ENCODE results near the gene ECHS1.

Gene ECHS1

GRCh38 chr10:133359554-133359971 lies 13.6 kb downstream of the ECHS1 start (continued):
- TF ChIP-seq ATF2 (tag by site-specific recombination; IDR thresholded peaks at IDR 0.05; ENCODE audit: low read depth), result no peak
- TF ChIP-seq ZBTB20 (tag by site-specific recombination; IDR thresholded peaks at IDR 0.05), result peak; percentile 67
- peak; percentile 27; the same call in 1 of the 2 replicates for TF ChIP-seq ZNF561 (tag by site-specific recombination; IDR thresholded peaks at IDR 0.05; ENCODE audit: borderline replicate concordance)
- TF ChIP-seq ZNF585B (tag by site-specific recombination; IDR thresholded peaks at IDR 0.05), result no peak
- peak; percentile 71; the same call in 1 of the 2 replicates for TF ChIP-seq ZNF660 (tag by site-specific recombination; IDR thresholded peaks at IDR 0.05)
- no peak for TF ChIP-seq ZNF146 (tag by site-specific recombination; IDR thresholded peaks at IDR 0.05)

GRCh38 chr10:133358925-133359310 lies 14.2 kb downstream of the ECHS1 start:
- H3K4me3 ChIP-seq (ENCODE audit: low read depth, low read length), result no peak overlapping the region
- TF ChIP-seq KLF9 (tag by site-specific recombination; IDR thresholded peaks at IDR 0.05; ENCODE audit: low read depth) (no peak), ZNF837 (tag by site-specific recombination; IDR thresholded peaks at IDR 0.05) (no peak), ZNF280C (tag by site-specific recombination; IDR thresholded peaks at IDR 0.05) (no peak), ZNF23 (tag by site-specific recombination; IDR thresholded peaks at IDR 0.05; ENCODE audit: borderline replicate concordance) (no peak)
- H3K27ac ChIP-seq (ENCODE audit: extremely low read depth, low read depth, low read length), result no peak overlapping the region
- ChIA-PET CTCF (interaction anchor here (1.0 to 1.2 kb wide), 2 partner anchors 13 to 29 kb away, joined by 3 to 6 read pairs; no protein-coding TSS in a partner anchor), POLR2A (interaction anchor here (1.4 kb wide), 1 partner anchor 14 kb away, joined by 6 read pairs; the partner anchor contains the start of gene ECHS1)
- H3K4me1 ChIP-seq (ENCODE audit: control insufficient read depth, insufficient read depth, low read length), result peaks cover 4% of the 10 kb centered on the region; the same call in 1 of the 2 replicates
- H3K36me3 ChIP-seq (ENCODE audit: control insufficient read depth in 2 of 2, insufficient read depth in 1 of 2, low read length in 2 of 2), result peaks cover 0 to 18% of the 10 kb centered on the region in 2 experiments; a peak in 2 of 3 replicates
- H3K9me3 ChIP-seq (ENCODE audit: control insufficient read depth, insufficient read depth, low read depth, low read length), result no peaks in the 10 kb centered on the region

GRCh38 chr10:133358162-133358924 lies 14.8 kb downstream of the ECHS1 start:
- Histone ChIP-seq H3K36me3 (ENCODE audit: control insufficient read depth in 2 of 2, insufficient read depth in 1 of 2, low read length in 2 of 2) (peaks cover 0 to 18% of the 10 kb centered on the region in 2 experiments; a peak in 2 of 3 replicates), H3K9me3 (ENCODE audit: control insufficient read depth, insufficient read depth, low read depth, low read length) (no peaks in the 10 kb centered on the region), H3K4me1 (ENCODE audit: control insufficient read depth, insufficient read depth, low read length) (peaks cover 4% of the 10 kb centered on the region; the same call in 1 of the 2 replicates), H3K4me3 (ENCODE audit: low read depth, low read length) (no peak overlapping the region), H3K27ac (ENCODE audit: extremely low read depth, low read depth, low read length) (no peak overlapping the region)
- ChIA-PET POLR2A (interaction anchor here (1.4 kb wide), 1 partner anchor 15 kb away, joined by 6 read pairs; the partner anchor contains the start of gene ECHS1), CTCF (interaction anchor here (1.2 kb wide), 1 partner anchor 29 kb away, joined by 6 read pairs; no protein-coding TSS in a partner anchor)
- TF ChIP-seq ZNF341 (tag by site-specific recombination; IDR thresholded peaks at IDR 0.05; ENCODE audit: low read depth), result no peak
- no peak for TF ChIP-seq ZBTB26 (tag by site-specific recombination; optimal IDR thresholded peaks at IDR 0.05)
- no peak for TF ChIP-seq ZNF148 (tag by site-specific recombination; IDR thresholded peaks at IDR 0.05; ENCODE audit: borderline replicate concordance)
- TF ChIP-seq ZNF133 (tag by site-specific recombination; IDR thresholded peaks at IDR 0.05), result no peak
- TF ChIP-seq KLF8 (tag by site-specific recombination; IDR thresholded peaks at IDR 0.05), result 0 out of 2 replicates have a peak, but pooled peaks have one; percentile 18
- 0 out of 2 replicates have a peak, but pooled peaks have one; percentile 27 for TF ChIP-seq HIC1 (tag by site-specific recombination; IDR thresholded peaks at IDR 0.05)
- no peak for TF ChIP-seq ZNF121 (tag by site-specific recombination; IDR thresholded peaks at IDR 0.05)
